ENCODE measurements around the gene GLOD4.

DNA sequence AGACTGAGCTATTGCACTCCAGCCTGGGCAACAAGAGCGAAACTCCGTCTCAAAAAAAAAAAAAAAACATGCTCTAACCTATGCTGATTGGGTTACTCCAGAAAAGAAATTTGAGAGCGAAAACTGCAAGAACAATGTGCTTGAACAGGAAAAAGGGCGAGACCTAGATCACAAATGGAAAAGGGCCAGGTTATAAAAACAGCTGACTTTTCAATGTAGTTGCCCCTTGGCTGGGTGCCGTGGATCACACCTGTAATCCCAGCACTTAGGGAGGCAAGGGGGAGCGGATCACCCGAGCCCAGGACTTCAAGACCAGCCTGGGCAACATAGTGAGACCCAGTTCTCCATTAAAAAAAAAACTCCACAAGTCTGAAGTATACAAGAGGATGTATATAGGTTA lies 48.9 kb upstream of the GLOD4 start:
- TF ChIP-seq, protein P1, sequence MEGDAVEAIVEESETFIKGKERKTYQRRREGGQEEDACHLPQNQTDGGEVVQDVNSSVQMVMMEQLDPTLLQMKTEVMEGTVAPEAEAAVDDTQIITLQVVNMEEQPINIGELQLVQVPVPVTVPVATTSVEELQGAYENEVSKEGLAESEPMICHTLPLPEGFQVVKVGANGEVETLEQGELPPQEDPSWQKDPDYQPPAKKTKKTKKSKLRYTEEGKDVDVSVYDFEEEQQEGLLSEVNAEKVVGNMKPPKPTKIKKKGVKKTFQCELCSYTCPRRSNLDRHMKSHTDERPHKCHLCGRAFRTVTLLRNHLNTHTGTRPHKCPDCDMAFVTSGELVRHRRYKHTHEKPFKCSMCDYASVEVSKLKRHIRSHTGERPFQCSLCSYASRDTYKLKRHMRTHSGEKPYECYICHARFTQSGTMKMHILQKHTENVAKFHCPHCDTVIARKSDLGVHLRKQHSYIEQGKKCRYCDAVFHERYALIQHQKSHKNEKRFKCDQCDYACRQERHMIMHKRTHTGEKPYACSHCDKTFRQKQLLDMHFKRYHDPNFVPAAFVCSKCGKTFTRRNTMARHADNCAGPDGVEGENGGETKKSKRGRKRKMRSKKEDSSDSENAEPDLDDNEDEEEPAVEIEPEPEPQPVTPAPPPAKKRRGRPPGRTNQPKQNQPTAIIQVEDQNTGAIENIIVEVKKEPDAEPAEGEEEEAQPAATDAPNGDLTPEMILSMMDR (IDR thresholded peaks at IDR 0.05): no peak
- no peak for TF ChIP-seq POLR2A (IDR thresholded peaks at IDR 0.05)
